IPS-15b (cell line): ENCODE results near the gene COLEC11.

ENCODE experiments used
- H3K27me3 ChIP-seq: one replicate; pipeline ENCODE4 v1.6.1; 2013; ENCODE audit warnings: low read length; ENCODE audit not compliant: control insufficient read depth, insufficient read depth
- H3K36me3 ChIP-seq: one replicate; pipeline ENCODE4 v1.6.1; 2013; ENCODE audit warnings: low read length; ENCODE audit not compliant: control insufficient read depth, insufficient read depth
- H3K4me1 ChIP-seq: one replicate; pipeline ENCODE4 v1.6.1; 2013; ENCODE audit warnings: mild to moderate bottlenecking, low read length; ENCODE audit not compliant: control insufficient read depth, insufficient read depth
- H3K4me3 ChIP-seq: one replicate; pipeline ENCODE4 v1.5.1; 2013; ENCODE audit warnings: low read depth, low read length
- H3K9ac ChIP-seq: one replicate; pipeline ENCODE4 v1.6.1; 2013; ENCODE audit warnings: low read depth, mild to moderate bottlenecking, low read length
- H3K9me3 ChIP-seq: one replicate; pipeline ENCODE4 v1.6.1; 2013; ENCODE audit warnings: mild to moderate bottlenecking, low read length; ENCODE audit not compliant: control insufficient read depth, insufficient read depth

Gene COLEC11

GRCh38 chr2:3669656-3670055 lies 74.7 kb downstream of the COLEC11 start:
- H3K27me3 ChIP-seq, result no peaks in the 10 kb centered on the region
- H3K4me3 ChIP-seq, result no peak overlapping the region
- no peaks in the 10 kb centered on the region for H3K4me1 ChIP-seq
- no peak overlapping the region for H3K9ac ChIP-seq
- no peaks in the 10 kb centered on the region for H3K36me3 ChIP-seq
- H3K9me3 ChIP-seq, result no peaks in the 10 kb centered on the region

GRCh38 chr2:3670376-3670775 lies 75.5 kb downstream of the COLEC11 start:
- H3K4me1 ChIP-seq, result no peaks in the 10 kb centered on the region
- no peak overlapping the region for H3K9ac ChIP-seq
- no peak overlapping the region for H3K4me3 ChIP-seq
- H3K27me3 ChIP-seq, result no peaks in the 10 kb centered on the region
- H3K36me3 ChIP-seq, result no peaks in the 10 kb centered on the region
- no peaks in the 10 kb centered on the region for H3K9me3 ChIP-seq

GRCh38 chr2:3670941-3671340 lies 76.0 kb downstream of the COLEC11 start:
- H3K4me1 ChIP-seq, result no peaks in the 10 kb centered on the region
- no peaks in the 10 kb centered on the region for H3K36me3 ChIP-seq
- no peaks in the 10 kb centered on the region for H3K27me3 ChIP-seq
- no peak overlapping the region for H3K9ac ChIP-seq
- H3K9me3 ChIP-seq, result no peaks in the 10 kb centered on the region
- no peak overlapping the region for H3K4me3 ChIP-seq

- no peaks in the 10 kb centered on the region for H3K9me3 ChIP-seq
- no peak overlapping the region for H3K9ac ChIP-seq
- no peaks in the 10 kb centered on the region for H3K27me3 ChIP-seq
- H3K4me3 ChIP-seq, result no peak overlapping the region
- no peaks in the 10 kb centered on the region for H3K36me3 ChIP-seq
- H3K4me1 ChIP-seq, result no peaks in the 10 kb centered on the region
Observed at GRCh38 chr2:3672861-3673678, 78.2 kb downstream of the COLEC11 start.

GRCh38 chr2:3674066-3674845 lies 79.3 kb downstream of the COLEC11 start:
- no peaks in the 10 kb centered on the region for H3K36me3 ChIP-seq
- H3K9me3 ChIP-seq, result no peaks in the 10 kb centered on the region
- H3K4me1 ChIP-seq, result no peaks in the 10 kb centered on the region
- no peaks in the 10 kb centered on the region for H3K27me3 ChIP-seq
- no peak overlapping the region for H3K4me3 ChIP-seq
- no peak overlapping the region for H3K9ac ChIP-seq

GRCh38 chr2:3675687-3676086 lies 80.8 kb downstream of the COLEC11 start:
- H3K4me3 ChIP-seq, result no peak overlapping the region
- H3K9ac ChIP-seq, result no peak overlapping the region
- H3K27me3 ChIP-seq, result no peaks in the 10 kb centered on the region
- H3K9me3 ChIP-seq, result no peaks in the 10 kb centered on the region
- H3K36me3 ChIP-seq, result no peaks in the 10 kb centered on the region
- H3K4me1 ChIP-seq, result no peaks in the 10 kb centered on the region

GRCh38 chr2:3677436-3677835 lies 82.5 kb downstream of the COLEC11 start:
- H3K9me3 ChIP-seq, result no peaks in the 10 kb centered on the region
- no peaks in the 10 kb centered on the region for H3K36me3 ChIP-seq
- no peaks in the 10 kb centered on the region for H3K27me3 ChIP-seq
- H3K9ac ChIP-seq, result no peak overlapping the region
- H3K4me1 ChIP-seq, result no peaks in the 10 kb centered on the region
- H3K4me3 ChIP-seq, result no peak overlapping the region

GRCh38 chr2:3678212-3678611 lies 83.3 kb downstream of the COLEC11 start:
- H3K9ac ChIP-seq, result no peak overlapping the region
- H3K27me3 ChIP-seq, result no peaks in the 10 kb centered on the region
- no peaks in the 10 kb centered on the region for H3K9me3 ChIP-seq
- no peak overlapping the region for H3K4me3 ChIP-seq
- no peaks in the 10 kb centered on the region for H3K4me1 ChIP-seq
- no peaks in the 10 kb centered on the region for H3K36me3 ChIP-seq

- no peaks in the 10 kb centered on the region for H3K27me3 ChIP-seq
- no peaks in the 10 kb centered on the region for H3K9me3 ChIP-seq
- no peaks in the 10 kb centered on the region for H3K4me1 ChIP-seq
Observed at GRCh38 chr2:3679180-3679579, 84.3 kb downstream of the COLEC11 start.

GRCh38 chr2:3679616-3680393 lies 84.9 kb downstream of the COLEC11 start:
- H3K9ac ChIP-seq, result no peak overlapping the region
- H3K4me3 ChIP-seq, result no peak overlapping the region
- no peaks in the 10 kb centered on the region for H3K36me3 ChIP-seq
- H3K4me1 ChIP-seq, result no peaks in the 10 kb centered on the region
- H3K27me3 ChIP-seq, result no peaks in the 10 kb centered on the region
- no peaks in the 10 kb centered on the region for H3K9me3 ChIP-seq

More at GRCh38 chr2:3679180-3679579, 84.3 kb downstream of the COLEC11 start:
- H3K4me3 ChIP-seq, result no peak overlapping the region
- H3K36me3 ChIP-seq, result no peaks in the 10 kb centered on the region
- no peak overlapping the region for H3K9ac ChIP-seq

GRCh38 chr2:3680548-3681345 lies 85.8 kb downstream of the COLEC11 start:
- Histone ChIP-seq H3K36me3 (no peaks in the 10 kb centered on the region), H3K27me3 (no peaks in the 10 kb centered on the region), H3K4me3 (no peak overlapping the region), H3K9me3 (no peaks in the 10 kb centered on the region), H3K9ac (no peak overlapping the region), H3K4me1 (no peaks in the 10 kb centered on the region)
